NCI-H146 treated with DMSO at 0.1 percent for 48 hours (cell line): ENCODE results near the gene GPR135.

Experiments used
- DNase-seq: peaks from one replicate; lab custom pipeline; 2025; ENCODE audit not compliant: unreplicated experiment; lab: John Stamatoyannopoulos, UW

Gene GPR135

GRCh38 chr14:59424341-59425071 lies 40.7 kb downstream of the GPR135 start:
- no peak for DNase-seq

- no peak for DNase-seq
Observed at GRCh38 chr14:59422069-59422881, 42.9 kb downstream of the GPR135 start.

- no peak for DNase-seq
Observed at GRCh38 chr14:59419303-59419702, 45.9 kb downstream of the GPR135 start.

GRCh38 chr14:59417311-59417710 lies 47.9 kb downstream of the GPR135 start:
- no peak for DNase-seq

- DNase-seq = no peak
Observed at GRCh38 chr14:59415836-59416602, 49.2 kb downstream of the GPR135 start.
